Measurements from ENCODE around the gene STXBP1.

STXBP1 gene

DNA sequence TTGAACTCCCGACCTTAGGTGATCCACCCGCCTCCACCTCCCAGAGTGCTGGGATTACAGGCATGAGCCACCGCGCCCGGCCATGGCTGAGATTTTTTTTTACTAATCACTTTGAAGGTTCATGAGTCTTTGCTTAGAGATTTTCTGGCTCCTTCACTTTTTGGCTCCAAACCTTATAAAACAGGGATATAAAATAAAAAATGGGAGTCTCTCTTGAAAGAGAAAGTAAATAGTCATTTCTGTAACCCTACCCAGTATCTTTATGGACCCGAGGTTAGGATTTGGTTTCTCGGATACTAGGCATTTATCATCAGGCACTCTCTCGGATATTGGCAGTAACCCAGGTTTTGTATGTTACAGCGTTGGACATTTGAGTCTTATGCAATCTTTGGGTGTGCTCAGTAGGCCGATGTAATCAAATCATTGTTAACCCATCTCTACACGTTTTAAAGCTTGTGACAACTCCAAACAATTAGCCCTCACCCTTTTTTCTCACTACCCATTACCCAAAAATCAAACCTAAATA is 25.3 kb downstream of the STXBP1 start:
- no peak overlapping the region for H3K4me3 ChIP-seq
- no peak for DNase-seq (ENCODE audit: low read depth, low spot score)
- no peak overlapping the region for H3K27ac ChIP-seq

DNA sequence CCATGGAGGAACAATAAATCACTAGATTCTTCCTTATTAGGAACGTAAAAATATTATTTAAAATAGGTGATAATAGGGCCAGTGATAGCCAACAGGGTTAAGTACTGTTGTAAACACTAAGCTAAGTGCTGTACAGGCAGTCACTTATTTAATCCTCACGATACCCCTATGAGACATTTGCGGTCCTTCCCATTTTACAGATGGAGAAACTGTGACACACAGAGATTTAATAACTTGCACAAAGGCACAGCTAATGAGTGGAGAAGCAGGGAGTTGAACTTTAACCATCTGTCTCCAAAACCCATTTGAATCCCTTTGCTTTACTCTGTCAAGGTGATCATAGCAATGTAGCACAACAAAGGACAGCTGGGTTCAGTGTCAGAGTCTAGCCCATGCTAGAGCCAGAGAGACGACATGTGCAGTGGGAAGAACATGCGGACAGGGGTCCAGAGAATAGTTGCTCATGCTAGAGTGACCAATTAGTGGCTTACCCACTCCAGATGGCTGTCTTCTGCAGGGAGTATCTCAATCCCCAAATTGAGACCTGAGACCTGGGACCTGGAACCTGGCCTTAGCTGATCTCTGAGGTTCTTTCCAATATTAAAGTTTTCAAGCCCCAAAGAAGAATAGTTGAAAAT is 28.9 kb downstream of the STXBP1 start:
- no peak overlapping the region for H3K27ac ChIP-seq
- DNase-seq (ENCODE audit: low read depth, low spot score), result no peak
- H3K36me3 ChIP-seq (ENCODE audit: insufficient read depth, low read length), result no peaks in the 10 kb centered on the region
- TF ChIP-seq FOXP2 (optimal IDR thresholded peaks at IDR 0.05; ENCODE audit: control extremely low read depth, extremely low read length, insufficient read depth) (no peak), POLR2AphosphoS5 (IDR thresholded peaks at IDR 0.05; ENCODE audit: borderline replicate concordance, low read depth, low read length) (no peak), EZH2 (IDR thresholded peaks at IDR 0.05) (no peak)
- H3K4me3 ChIP-seq, result no peak overlapping the region
- no peak overlapping the region for H3K9ac ChIP-seq (ENCODE audit: insufficient read length)
- no peaks in the 10 kb centered on the region for H3K9me3 ChIP-seq (ENCODE audit: low read depth, low read length)

More for the DNA sequence above, 25.3 kb downstream of the STXBP1 start:
- no peak for TF ChIP-seq FOXP2 (optimal IDR thresholded peaks at IDR 0.05; ENCODE audit: control extremely low read depth, extremely low read length, insufficient read depth)
- no peak for TF ChIP-seq POLR2AphosphoS5 (IDR thresholded peaks at IDR 0.05; ENCODE audit: borderline replicate concordance, low read depth, low read length)
- no peak for TF ChIP-seq EZH2 (IDR thresholded peaks at IDR 0.05)
- Histone ChIP-seq H3K36me3 (ENCODE audit: insufficient read depth, low read length) (no peaks in the 10 kb centered on the region), H3K9me3 (ENCODE audit: low read depth, low read length) (no peaks in the 10 kb centered on the region), H3K9ac (ENCODE audit: insufficient read length) (no peak overlapping the region)

DNA sequence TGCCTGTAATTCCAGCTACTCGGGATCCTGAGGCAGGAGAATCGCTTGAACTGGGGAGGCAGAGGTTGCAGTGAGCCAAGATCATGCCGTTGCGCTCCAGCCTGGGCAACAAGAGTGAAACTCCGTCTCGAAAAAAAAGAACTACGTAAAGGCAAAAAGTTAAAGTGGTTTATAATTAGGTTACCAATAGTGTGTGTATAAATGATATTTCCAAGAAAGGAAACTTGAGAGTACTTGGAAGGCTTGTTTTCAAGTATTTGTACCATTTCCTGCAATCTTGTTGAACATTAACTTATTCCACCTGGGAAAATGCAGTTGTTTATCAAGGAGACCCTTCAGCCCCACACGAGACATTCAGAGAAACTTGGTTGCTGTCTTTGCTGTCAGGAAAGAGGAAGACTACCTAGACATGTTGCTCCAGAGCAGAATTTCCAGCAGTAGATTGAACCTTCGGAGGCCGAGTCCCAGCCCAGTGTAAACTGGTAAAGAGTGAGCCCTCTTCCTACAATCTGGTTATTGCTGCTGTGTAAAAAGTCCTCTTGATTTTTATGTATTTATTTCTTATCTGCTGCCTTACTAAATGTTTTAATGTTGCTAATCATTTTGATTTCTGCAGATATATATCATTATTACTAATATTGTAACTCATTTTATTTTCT is 30.1 kb downstream of the STXBP1 start:
- Histone ChIP-seq H3K9ac (ENCODE audit: insufficient read length) (no peak overlapping the region), H3K36me3 (ENCODE audit: insufficient read depth, low read length) (no peaks in the 10 kb centered on the region), H3K9me3 (ENCODE audit: low read depth, low read length) (no peaks in the 10 kb centered on the region), H3K4me3 (no peak overlapping the region), H3K27ac (no peak overlapping the region)
- TF ChIP-seq EZH2 (IDR thresholded peaks at IDR 0.05), result no peak
- no peak for TF ChIP-seq FOXP2 (optimal IDR thresholded peaks at IDR 0.05; ENCODE audit: control extremely low read depth, extremely low read length, insufficient read depth)
- no peak for TF ChIP-seq POLR2AphosphoS5 (IDR thresholded peaks at IDR 0.05; ENCODE audit: borderline replicate concordance, low read depth, low read length)
- no peak for DNase-seq (ENCODE audit: low read depth, low spot score)

DNA sequence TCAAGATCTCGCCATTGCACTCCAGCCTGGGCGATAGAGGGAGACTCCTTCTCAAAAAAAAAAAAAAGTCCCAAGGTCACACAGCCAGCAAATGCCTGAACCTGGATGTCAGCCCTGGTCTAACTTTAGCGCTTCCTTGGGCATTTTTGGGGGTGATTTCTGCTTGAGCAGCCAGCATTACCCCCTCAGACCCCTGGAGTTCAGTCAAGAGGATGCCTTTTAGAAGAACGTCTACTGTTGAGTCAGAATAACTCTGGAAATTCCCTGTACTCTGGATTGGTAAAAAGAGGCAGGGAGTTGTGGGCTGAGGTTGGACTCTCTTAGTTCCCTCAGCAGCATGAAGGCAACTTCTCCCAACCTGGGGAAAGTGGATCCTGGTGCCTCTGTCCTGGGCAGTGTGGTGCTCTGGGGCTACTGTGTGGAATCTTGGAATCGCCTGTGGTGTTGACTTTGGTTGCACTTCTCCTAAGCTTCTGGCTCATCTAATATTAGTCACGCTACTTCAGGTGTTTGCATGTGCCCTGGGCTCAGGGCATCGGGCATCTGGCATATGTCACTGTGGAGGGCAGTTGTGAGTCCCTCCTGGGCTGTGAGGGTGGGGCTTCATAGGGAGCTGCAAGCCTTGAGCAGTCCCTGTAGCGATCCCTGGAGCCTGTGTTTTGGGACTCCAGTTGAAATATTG is 32.2 kb downstream of the STXBP1 start:
- no peak overlapping the region for H3K9ac ChIP-seq (ENCODE audit: insufficient read length)
- H3K4me3 ChIP-seq, result no peak overlapping the region
- no peak for DNase-seq (ENCODE audit: low read depth, low spot score)
- no peaks in the 10 kb centered on the region for H3K36me3 ChIP-seq (ENCODE audit: insufficient read depth, low read length)
- no peak overlapping the region for H3K27ac ChIP-seq
- no peaks in the 10 kb centered on the region for H3K9me3 ChIP-seq (ENCODE audit: low read depth, low read length)
- no peak for TF ChIP-seq POLR2AphosphoS5 (IDR thresholded peaks at IDR 0.05; ENCODE audit: borderline replicate concordance, low read depth, low read length)

DNA sequence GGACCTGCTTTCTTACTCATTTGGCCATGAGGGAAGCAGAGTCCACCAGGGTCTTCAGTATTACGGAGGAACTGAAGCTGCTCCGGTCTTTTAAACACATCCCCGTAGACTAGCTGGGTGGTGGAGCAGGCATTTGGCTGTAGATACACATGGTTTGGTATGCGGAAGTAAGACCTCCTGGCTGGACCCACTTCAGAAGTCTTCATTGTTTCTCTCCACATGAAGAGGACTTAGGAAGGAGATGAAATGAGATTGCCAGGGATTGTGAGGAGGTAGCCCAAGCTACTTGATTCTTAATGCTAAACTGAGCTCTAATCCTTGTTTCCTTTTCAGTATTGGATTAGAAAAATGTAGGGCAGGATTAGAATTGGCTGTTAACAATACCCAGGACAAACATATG is 32.9 kb downstream of the STXBP1 start:
- H3K36me3 ChIP-seq (ENCODE audit: insufficient read depth, low read length), result no peaks in the 10 kb centered on the region
- H3K9ac ChIP-seq (ENCODE audit: insufficient read length), result no peak overlapping the region
- H3K4me3 ChIP-seq, result no peak overlapping the region
- no peak for TF ChIP-seq EZH2 (IDR thresholded peaks at IDR 0.05)
- TF ChIP-seq FOXP2 (optimal IDR thresholded peaks at IDR 0.05; ENCODE audit: control extremely low read depth, extremely low read length, insufficient read depth), result no peak
- no peak for TF ChIP-seq POLR2AphosphoS5 (IDR thresholded peaks at IDR 0.05; ENCODE audit: borderline replicate concordance, low read depth, low read length)
- no peak for DNase-seq (ENCODE audit: low read depth, low spot score)
- H3K27ac ChIP-seq, result no peak overlapping the region
- H3K9me3 ChIP-seq (ENCODE audit: low read depth, low read length), result no peaks in the 10 kb centered on the region

DNA sequence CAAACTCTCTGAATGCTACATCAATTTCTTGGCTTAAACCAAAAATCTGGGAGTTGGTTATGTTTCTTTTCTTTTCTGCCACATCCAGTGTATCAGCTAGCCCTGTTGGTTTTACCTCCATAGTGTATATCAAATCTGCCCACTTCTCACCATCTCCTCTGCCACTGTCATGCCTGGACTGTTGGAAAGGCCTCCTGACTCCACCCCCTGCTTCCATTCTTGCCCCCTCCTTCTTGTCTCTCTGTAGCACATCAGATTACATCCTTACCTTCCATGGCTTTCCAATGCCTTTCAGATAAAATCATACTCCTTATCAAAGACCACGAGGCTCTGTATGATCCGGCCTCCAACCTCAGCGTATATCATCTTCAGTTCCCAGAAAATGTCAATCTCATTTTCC is 35.4 kb downstream of the STXBP1 start:
- TF ChIP-seq FOXP2 (optimal IDR thresholded peaks at IDR 0.05; ENCODE audit: control extremely low read depth, extremely low read length, insufficient read depth) (no peak), POLR2AphosphoS5 (IDR thresholded peaks at IDR 0.05; ENCODE audit: borderline replicate concordance, low read depth, low read length) (no peak), EZH2 (IDR thresholded peaks at IDR 0.05) (no peak)
- no peak for DNase-seq (ENCODE audit: low read depth, low spot score)

DNA sequence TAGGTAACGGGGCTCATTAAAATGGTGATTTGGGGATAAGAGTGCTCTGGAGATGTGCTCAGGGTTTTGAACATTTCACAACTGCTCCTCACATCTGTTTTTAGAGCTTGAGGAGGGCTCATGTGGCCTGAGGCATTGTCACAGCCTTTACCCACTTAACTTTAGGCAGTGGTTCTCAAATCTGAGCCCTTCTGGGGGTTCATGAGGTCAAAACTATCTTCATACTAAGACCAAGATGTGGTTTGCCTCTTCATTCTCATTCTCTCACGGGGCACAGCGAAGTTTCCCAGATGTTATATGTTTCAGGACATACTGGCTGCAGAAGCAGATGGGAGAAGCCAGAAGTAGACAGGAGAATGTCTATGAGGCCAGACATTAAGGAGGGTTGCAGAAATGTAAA is 38.4 kb downstream of the STXBP1 start:
- no peak overlapping the region for H3K27ac ChIP-seq
- no peaks in the 10 kb centered on the region for H3K9me3 ChIP-seq (ENCODE audit: low read depth, low read length)
- H3K4me3 ChIP-seq, result no peak overlapping the region
- no peak for DNase-seq (ENCODE audit: low read depth, low spot score)
- no peak for TF ChIP-seq EZH2 (IDR thresholded peaks at IDR 0.05)
- TF ChIP-seq POLR2AphosphoS5 (IDR thresholded peaks at IDR 0.05; ENCODE audit: borderline replicate concordance, low read depth, low read length), result no peak
- no peak for TF ChIP-seq FOXP2 (optimal IDR thresholded peaks at IDR 0.05; ENCODE audit: control extremely low read depth, extremely low read length, insufficient read depth)
- no peak overlapping the region for H3K9ac ChIP-seq (ENCODE audit: insufficient read length)
- no peaks in the 10 kb centered on the region for H3K36me3 ChIP-seq (ENCODE audit: insufficient read depth, low read length)

More for the DNA sequence above, 35.4 kb downstream of the STXBP1 start:
- Histone ChIP-seq H3K9ac (ENCODE audit: insufficient read length) (no peak overlapping the region), H3K36me3 (ENCODE audit: insufficient read depth, low read length) (no peaks in the 10 kb centered on the region), H3K9me3 (ENCODE audit: low read depth, low read length) (no peaks in the 10 kb centered on the region), H3K4me3 (no peak overlapping the region), H3K27ac (no peak overlapping the region)
